ENCODE data around the gene IKZF5. TPM values are rescaled to one million over a fixed set of nuclear protein-coding genes. Genes with fewer than 3 reads are reported as not detected.

Gene IKZF5
- total and polyA plus RNA-seq, 2 donors (not counting 1 experiment from before 2014, with no cell fraction given) = 15.8 to 24.6 TPM

DNA sequence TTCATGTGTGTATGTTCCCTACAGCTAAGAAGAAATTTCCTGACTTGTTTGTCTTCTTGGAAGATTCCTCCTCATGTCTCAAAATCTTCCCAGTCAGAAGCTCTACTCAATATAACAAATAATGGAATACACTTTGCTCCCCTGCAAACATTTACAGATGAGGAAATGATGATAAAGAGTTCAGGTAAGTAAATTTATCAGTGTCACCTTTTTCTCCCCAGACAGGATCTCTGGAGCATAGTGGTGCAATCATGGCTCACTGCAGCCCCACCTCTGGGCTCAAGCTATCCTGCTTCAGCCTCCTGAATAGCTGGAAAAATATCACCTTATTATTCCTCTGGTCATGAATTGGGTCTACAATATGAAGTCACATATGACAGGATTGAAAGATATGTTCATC lies 25.7 kb upstream of the IKZF5 start:
- TF ChIP-seq EZH2 (IDR thresholded peaks at IDR 0.05; ENCODE audit: borderline replicate concordance, insufficient read depth, low read depth, low read length, poor library complexity, severe bottlenecking) = no peak
- TF ChIP-seq, protein P1, sequence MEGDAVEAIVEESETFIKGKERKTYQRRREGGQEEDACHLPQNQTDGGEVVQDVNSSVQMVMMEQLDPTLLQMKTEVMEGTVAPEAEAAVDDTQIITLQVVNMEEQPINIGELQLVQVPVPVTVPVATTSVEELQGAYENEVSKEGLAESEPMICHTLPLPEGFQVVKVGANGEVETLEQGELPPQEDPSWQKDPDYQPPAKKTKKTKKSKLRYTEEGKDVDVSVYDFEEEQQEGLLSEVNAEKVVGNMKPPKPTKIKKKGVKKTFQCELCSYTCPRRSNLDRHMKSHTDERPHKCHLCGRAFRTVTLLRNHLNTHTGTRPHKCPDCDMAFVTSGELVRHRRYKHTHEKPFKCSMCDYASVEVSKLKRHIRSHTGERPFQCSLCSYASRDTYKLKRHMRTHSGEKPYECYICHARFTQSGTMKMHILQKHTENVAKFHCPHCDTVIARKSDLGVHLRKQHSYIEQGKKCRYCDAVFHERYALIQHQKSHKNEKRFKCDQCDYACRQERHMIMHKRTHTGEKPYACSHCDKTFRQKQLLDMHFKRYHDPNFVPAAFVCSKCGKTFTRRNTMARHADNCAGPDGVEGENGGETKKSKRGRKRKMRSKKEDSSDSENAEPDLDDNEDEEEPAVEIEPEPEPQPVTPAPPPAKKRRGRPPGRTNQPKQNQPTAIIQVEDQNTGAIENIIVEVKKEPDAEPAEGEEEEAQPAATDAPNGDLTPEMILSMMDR (IDR thresholded peaks at IDR 0.05) = no peak
- Histone ChIP-seq H3K36me3 (replicated peaks in 1 of 2; ENCODE audit: control extremely low read depth in 1 of 2, control insufficient read depth in 1 of 2, extremely low read depth in 1 of 2, insufficient read depth in 2 of 2, low read length in 1 of 2) (peaks cover 0 to 13% of the 10 kb centered on the region in 2 experiments), H2AFZ (ENCODE audit: insufficient read depth, low read depth, low read length, poor library complexity, severe bottlenecking) (no peak overlapping the region), H3K9me3 (ENCODE audit: control extremely low read depth in 1 of 3, control insufficient read depth in 2 of 3, insufficient read depth in 1 of 3, low read length in 2 of 3) (no peaks in the 10 kb centered on the region), H3K27ac (ENCODE audit: low read length in 2 of 2) (no peak overlapping the region), H3K9ac (ENCODE audit: low read length) (no peak overlapping the region), H4K20me1 (ENCODE audit: control insufficient read depth, insufficient read depth, low read length, poor library complexity, severe bottlenecking) (no peaks in the 10 kb centered on the region), H3K4me3 (ENCODE audit: control extremely low read depth in 1 of 5, extremely low read depth in 1 of 5, insufficient read depth in 1 of 5, low read depth in 2 of 5, low read length in 4 of 5) (no peak overlapping the region), H3K4me2 (replicated peaks; ENCODE audit: low read depth, low read length, poor library complexity, severe bottlenecking) (no peak overlapping the region), H3K79me2 (ENCODE audit: control insufficient read depth, insufficient read depth, low read length) (no peaks in the 10 kb centered on the region), H3K27me3 (replicated peaks in 1 of 4; ENCODE audit: control extremely low read depth in 1 of 4, control insufficient read depth in 3 of 4, insufficient read depth in 4 of 4, low read length in 3 of 4) (no peaks in the 10 kb centered on the region), H3K4me1 (ENCODE audit: control insufficient read depth in 2 of 2, insufficient read depth in 2 of 2, low read length in 2 of 2) (no peaks in the 10 kb centered on the region)
- DNase-seq = no peak
- ATAC-seq (ENCODE audit: low read depth) = no peak
- ChIA-PET POLR2A (no interaction called here), CTCF (interaction anchor here (0.7 to 1.6 kb wide), 4 partner anchors 9 to 386 kb away, joined by 3 to 6 read pairs (median 3); no protein-coding TSS in a partner anchor)
- Mint-ChIP-seq H3K27me3 (no peaks in the 10 kb centered on the region), H3K27ac (no peak overlapping the region), H3K4me1 (no peaks in the 10 kb centered on the region), H3K4me3 (no peak overlapping the region), H3K9me3 (ENCODE audit: insufficient read depth) (no peaks in the 10 kb centered on the region)
- intact Hi-C loops (cut with micrococcal nuclease) = no loop called here

DNA sequence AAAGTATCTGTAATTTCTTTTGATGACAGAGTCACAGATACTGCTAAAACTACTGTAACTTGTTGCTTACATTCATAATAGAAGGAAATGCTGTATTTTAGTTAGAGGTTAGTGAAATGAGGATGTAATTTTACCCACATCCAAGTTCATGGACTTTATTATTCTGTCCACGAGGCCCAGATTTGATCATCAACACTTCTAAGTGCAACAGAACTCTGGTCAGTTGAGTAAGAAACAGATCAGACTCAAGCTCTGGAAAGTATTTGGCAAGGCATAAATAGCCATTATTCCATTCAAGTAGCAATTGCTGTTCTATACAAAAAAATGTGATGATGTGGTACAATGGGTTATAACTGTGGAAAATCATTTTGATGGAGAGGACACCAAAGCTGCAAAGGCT lies 22.5 kb upstream of the IKZF5 start:
- Mint-ChIP-seq H3K27ac (no peak overlapping the region), H3K27me3 (no peaks in the 10 kb centered on the region), H3K4me1 (peaks cover 2% of the 10 kb centered on the region), H3K4me3 (no peak overlapping the region), H3K9me3 (ENCODE audit: insufficient read depth) (no peaks in the 10 kb centered on the region)
- Histone ChIP-seq H2AFZ (ENCODE audit: insufficient read depth, low read depth, low read length, poor library complexity, severe bottlenecking) (no peak overlapping the region), H3K4me3 (ENCODE audit: control extremely low read depth in 1 of 5, extremely low read depth in 1 of 5, insufficient read depth in 1 of 5, low read depth in 2 of 5, low read length in 4 of 5) (no peak overlapping the region), H4K20me1 (ENCODE audit: control insufficient read depth, insufficient read depth, low read length, poor library complexity, severe bottlenecking) (no peaks in the 10 kb centered on the region), H3K9ac (ENCODE audit: low read length) (no peak overlapping the region), H3K27ac (ENCODE audit: low read length in 2 of 2) (no peak overlapping the region), H3K27me3 (replicated peaks in 1 of 4; ENCODE audit: control extremely low read depth in 1 of 4, control insufficient read depth in 3 of 4, insufficient read depth in 4 of 4, low read length in 3 of 4) (no peaks in the 10 kb centered on the region), H3K4me2 (replicated peaks; ENCODE audit: low read depth, low read length, poor library complexity, severe bottlenecking) (no peak overlapping the region), H3K9me3 (ENCODE audit: control extremely low read depth in 1 of 3, control insufficient read depth in 2 of 3, insufficient read depth in 1 of 3, low read length in 2 of 3) (no peaks in the 10 kb centered on the region), H3K79me2 (ENCODE audit: control insufficient read depth, insufficient read depth, low read length) (no peaks in the 10 kb centered on the region), H3K4me1 (ENCODE audit: control insufficient read depth in 2 of 2, insufficient read depth in 2 of 2, low read length in 2 of 2) (no peaks in the 10 kb centered on the region), H3K36me3 (replicated peaks in 1 of 2; ENCODE audit: control extremely low read depth in 1 of 2, control insufficient read depth in 1 of 2, extremely low read depth in 1 of 2, insufficient read depth in 2 of 2, low read length in 1 of 2) (peaks cover 0 to 5% of the 10 kb centered on the region in 2 experiments)
- CTCF ChIA-PET = interaction anchor here (1.2 kb wide), 1 partner anchor 12 kb away, joined by 3 read pairs; no protein-coding TSS in a partner anchor
- POLR2A ChIA-PET = no interaction called here
- TF ChIP-seq, protein P1 (IDR thresholded peaks at IDR 0.05) = no peak
- TF ChIP-seq EZH2 (IDR thresholded peaks at IDR 0.05; ENCODE audit: borderline replicate concordance, insufficient read depth, low read depth, low read length, poor library complexity, severe bottlenecking) = no peak
- no peak for ATAC-seq (ENCODE audit: low read depth)
- no peak for DNase-seq
- WGBS (ENCODE audit: insufficient coverage) = 100% methylated on average over 1 of the region's 1 CpG
- intact Hi-C loops (cut with micrococcal nuclease) = no loop called here

Data from B cell (primary cell).